Measurements from ENCODE around the gene UBC.

Gene UBC

DNA sequence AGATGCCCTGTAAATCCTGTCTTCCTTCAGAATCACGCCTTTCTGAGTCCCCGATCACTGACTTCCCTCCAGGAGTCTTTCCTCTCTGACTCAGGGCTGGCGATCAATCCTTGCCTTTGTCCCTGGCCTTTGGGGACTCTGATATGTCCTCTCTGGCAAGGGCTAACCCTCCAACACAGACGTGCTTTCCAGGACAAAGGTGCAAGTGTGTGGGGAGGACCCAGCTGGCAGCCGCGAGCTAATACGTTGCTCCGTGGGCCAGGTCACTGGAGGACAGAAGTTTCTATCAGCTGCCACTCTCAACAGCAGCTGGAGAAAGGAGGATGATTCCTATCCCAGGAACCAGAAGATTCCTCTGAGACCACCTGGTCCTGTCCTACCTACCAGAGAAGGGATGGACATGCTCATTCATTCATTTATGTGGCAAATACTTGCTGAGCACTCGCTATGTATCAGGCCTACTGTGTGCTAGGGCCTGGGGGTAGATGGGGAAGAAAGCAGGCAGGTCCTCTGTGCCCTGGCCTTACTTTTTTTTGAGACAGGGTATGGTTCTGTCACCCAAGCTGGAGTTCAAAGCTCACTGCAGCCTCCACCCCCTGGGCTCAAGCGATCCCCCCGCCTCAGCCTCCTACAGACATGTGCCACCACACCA lies 42.3 kb downstream of the UBC start:
- Histone ChIP-seq H3K4me3 (ENCODE audit: low read depth in 1 of 2, low read length in 2 of 2) (no peak overlapping the region), H3K36me3 (ENCODE audit: control insufficient read depth in 1 of 2, insufficient read depth in 2 of 2, low read length in 2 of 2) (no peaks in the 10 kb centered on the region), H3K27ac (ENCODE audit: low read depth, low read length) (no peak overlapping the region), H3K9me3 (ENCODE audit: control insufficient read depth in 1 of 2, low read length in 2 of 2) (no peaks in the 10 kb centered on the region), H3K9ac (ENCODE audit: low read depth in 1 of 2, low read length in 2 of 2) (no peak overlapping the region), H3K27me3 (ENCODE audit: control insufficient read depth in 1 of 2, insufficient read depth in 2 of 2, low read length in 2 of 2) (no peaks in the 10 kb centered on the region), H3K4me1 (ENCODE audit: control insufficient read depth in 1 of 2, insufficient read depth in 2 of 2, low read length in 2 of 2) (peaks cover 9 to 21% of the 10 kb centered on the region in 2 donors)

DNA sequence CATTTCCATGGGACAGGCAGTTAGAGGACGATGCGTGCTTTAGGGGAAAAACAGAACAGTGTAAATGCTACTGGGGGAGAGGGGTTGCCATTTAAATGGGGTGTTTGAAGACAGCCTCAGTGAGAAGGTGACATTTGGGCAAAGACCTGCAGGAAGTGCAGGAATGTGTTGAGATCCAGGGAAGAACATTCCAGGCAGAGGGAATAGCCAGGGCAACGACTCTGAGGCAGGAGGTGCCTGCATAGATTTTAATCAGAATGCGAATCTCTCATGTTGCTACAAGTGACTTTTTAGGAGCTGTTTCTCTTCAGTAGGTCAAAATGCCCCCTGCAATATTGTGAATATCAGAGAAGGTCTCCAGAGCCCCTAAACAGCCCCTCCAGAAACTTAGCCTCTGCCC lies 43.2 kb downstream of the UBC start:
- Histone ChIP-seq H3K27me3 (ENCODE audit: control insufficient read depth in 1 of 2, insufficient read depth in 2 of 2, low read length in 2 of 2) (no peaks in the 10 kb centered on the region), H3K4me1 (ENCODE audit: control insufficient read depth in 1 of 2, insufficient read depth in 2 of 2, low read length in 2 of 2) (peaks cover 10 to 21% of the 10 kb centered on the region in 2 donors), H3K27ac (ENCODE audit: low read depth, low read length) (no peak overlapping the region), H3K9me3 (ENCODE audit: control insufficient read depth in 1 of 2, low read length in 2 of 2) (no peaks in the 10 kb centered on the region), H3K36me3 (ENCODE audit: control insufficient read depth in 1 of 2, insufficient read depth in 2 of 2, low read length in 2 of 2) (no peaks in the 10 kb centered on the region), H3K4me3 (ENCODE audit: low read depth in 1 of 2, low read length in 2 of 2) (no peak overlapping the region), H3K9ac (ENCODE audit: low read depth in 1 of 2, low read length in 2 of 2) (no peak overlapping the region)

DNA sequence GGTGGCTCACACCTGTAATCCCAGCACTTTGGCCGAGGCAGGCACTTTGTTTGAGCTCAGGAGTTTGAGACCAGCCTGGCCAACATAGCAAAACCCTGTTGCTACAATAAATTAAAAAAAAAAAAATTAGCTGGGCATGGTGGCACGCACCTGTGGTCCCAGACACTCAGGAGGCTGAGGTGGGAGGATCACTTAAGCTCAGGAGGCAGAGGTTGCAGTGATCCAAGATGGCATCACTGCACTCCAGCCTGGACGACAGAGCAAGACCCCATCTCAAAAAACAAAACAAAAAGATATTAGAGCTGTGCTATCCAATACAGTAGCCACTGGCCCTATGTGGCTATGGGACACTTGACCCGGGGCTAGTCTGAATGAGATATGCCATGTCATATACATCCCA lies 43.9 kb downstream of the UBC start:
- H3K4me3 ChIP-seq (ENCODE audit: low read depth in 1 of 2, low read length in 2 of 2): no peak overlapping the region
- no peaks in the 10 kb centered on the region for H3K36me3 ChIP-seq (ENCODE audit: control insufficient read depth in 1 of 2, insufficient read depth in 2 of 2, low read length in 2 of 2)
- no peak overlapping the region for H3K9ac ChIP-seq (ENCODE audit: low read depth in 1 of 2, low read length in 2 of 2)
- no peak overlapping the region for H3K27ac ChIP-seq (ENCODE audit: low read depth, low read length)
- H3K4me1 ChIP-seq (ENCODE audit: control insufficient read depth in 1 of 2, insufficient read depth in 2 of 2, low read length in 2 of 2): peaks cover 10 to 18% of the 10 kb centered on the region in 2 donors
- H3K27me3 ChIP-seq (ENCODE audit: control insufficient read depth in 1 of 2, insufficient read depth in 2 of 2, low read length in 2 of 2): no peaks in the 10 kb centered on the region
- no peaks in the 10 kb centered on the region for H3K9me3 ChIP-seq (ENCODE audit: control insufficient read depth in 1 of 2, low read length in 2 of 2)

DNA sequence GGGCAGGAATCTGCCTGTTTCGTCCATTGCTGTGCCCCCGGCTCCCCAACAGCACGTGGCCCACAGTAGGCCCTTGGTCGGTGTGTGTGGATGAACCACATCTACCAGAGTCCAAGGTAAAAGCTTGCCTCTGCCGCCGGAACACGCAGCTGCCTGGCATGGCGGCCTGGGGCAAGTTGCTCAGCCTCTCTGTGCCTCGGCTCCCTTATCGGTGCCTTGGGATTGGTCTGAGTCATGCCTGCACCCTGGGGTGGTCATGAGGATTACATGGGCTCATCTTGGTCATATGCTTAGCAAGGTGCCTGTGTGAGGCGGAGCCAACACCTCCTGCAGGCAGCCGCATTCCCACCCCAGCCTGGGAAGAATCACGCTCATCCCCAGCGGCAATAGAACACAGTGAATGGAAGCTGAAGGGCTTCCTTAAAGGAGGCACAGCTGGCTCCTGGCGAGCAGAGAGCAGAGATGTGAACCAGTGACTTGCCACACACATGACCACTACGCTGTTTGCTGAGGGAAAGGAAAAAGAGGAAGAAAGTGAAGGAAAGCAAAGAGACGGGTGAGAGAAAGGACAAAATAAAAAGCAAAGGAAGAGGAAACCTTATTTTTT lies 45.3 kb downstream of the UBC start:
- Histone ChIP-seq H3K4me1 (ENCODE audit: control insufficient read depth in 1 of 2, insufficient read depth in 2 of 2, low read length in 2 of 2) (peaks cover 11 to 12% of the 10 kb centered on the region in 2 donors), H3K27me3 (ENCODE audit: control insufficient read depth in 1 of 2, insufficient read depth in 2 of 2, low read length in 2 of 2) (no peaks in the 10 kb centered on the region), H3K36me3 (ENCODE audit: control insufficient read depth in 1 of 2, insufficient read depth in 2 of 2, low read length in 2 of 2) (no peaks in the 10 kb centered on the region), H3K27ac (ENCODE audit: low read depth, low read length) (no peak overlapping the region), H3K9ac (ENCODE audit: low read depth in 1 of 2, low read length in 2 of 2) (no peak overlapping the region), H3K9me3 (ENCODE audit: control insufficient read depth in 1 of 2, low read length in 2 of 2) (no peaks in the 10 kb centered on the region), H3K4me3 (ENCODE audit: low read depth in 1 of 2, low read length in 2 of 2) (peak overlapping the region in 1 of 2 donors; percentile 28)

DNA sequence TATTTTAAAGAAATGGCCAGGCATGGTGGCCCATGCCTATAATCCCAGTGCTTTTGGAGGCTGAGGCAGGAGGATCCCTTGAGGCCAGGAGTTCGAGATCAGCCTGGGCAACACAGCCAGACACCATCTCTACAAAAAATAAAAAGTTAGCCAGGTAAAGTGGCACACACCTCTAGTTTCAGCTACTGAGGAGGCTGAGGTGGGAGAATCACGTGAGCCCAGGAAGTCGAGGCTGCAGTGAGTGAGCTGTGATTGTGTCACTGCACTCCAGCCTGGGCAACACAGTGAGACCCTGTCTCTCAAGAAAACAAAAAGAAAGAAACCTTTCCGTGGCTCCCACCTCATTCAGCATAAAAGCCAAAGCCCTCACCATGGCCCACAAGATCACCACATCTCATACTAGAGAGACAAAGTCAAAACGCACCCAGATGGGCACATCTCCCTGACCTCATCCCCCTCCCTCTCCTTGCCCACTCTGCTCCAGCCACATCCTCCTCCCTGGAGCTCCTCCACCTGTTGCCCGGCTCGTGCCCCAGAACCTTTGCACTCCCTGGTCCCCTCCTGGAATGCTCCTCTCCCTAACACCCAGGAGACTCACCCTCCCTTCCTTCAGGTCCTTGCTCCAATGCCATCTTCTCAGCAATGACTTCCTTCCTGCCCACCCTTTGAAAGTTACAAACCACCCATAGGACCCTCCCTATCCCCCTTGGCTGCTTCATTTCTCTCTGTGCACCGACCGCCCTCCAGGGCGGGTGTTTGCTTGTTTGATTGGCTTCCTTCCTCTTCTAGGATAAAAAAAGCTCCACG lies 46.0 kb downstream of the UBC start:
- Histone ChIP-seq H3K27ac (ENCODE audit: low read depth, low read length) (no peak overlapping the region), H3K4me3 (ENCODE audit: low read depth in 1 of 2, low read length in 2 of 2) (no peak overlapping the region), H3K36me3 (ENCODE audit: control insufficient read depth in 1 of 2, insufficient read depth in 2 of 2, low read length in 2 of 2) (no peaks in the 10 kb centered on the region), H3K9ac (ENCODE audit: low read depth in 1 of 2, low read length in 2 of 2) (no peak overlapping the region), H3K27me3 (ENCODE audit: control insufficient read depth in 1 of 2, insufficient read depth in 2 of 2, low read length in 2 of 2) (no peaks in the 10 kb centered on the region), H3K4me1 (ENCODE audit: control insufficient read depth in 1 of 2, insufficient read depth in 2 of 2, low read length in 2 of 2) (peaks cover 13 to 14% of the 10 kb centered on the region in 2 donors), H3K9me3 (ENCODE audit: control insufficient read depth in 1 of 2, low read length in 2 of 2) (no peaks in the 10 kb centered on the region)

DNA sequence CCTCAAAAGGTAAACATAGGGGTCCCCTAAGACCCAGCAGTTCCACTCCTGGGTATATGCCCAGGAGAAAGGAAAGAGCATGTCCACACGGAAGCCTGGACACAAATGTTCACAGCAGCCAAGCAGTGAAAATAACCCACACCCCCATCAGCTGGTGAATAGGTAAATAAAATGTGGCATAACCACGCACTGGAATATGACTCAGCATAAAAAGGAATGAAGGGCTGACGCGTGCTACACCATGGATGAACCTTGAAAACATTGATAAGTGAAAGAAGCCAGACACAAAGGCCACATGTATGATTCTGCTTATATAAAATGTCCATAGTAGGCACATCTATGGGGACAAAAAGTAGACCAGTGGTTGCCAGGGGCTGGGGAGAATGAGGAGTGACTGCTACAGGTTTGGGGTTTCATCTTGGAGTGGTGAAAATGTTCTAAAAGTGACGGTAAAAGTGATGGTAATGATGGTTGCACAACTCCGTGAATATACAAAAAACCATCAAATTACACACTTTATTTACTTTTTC lies 47.0 kb downstream of the UBC start:
- Histone ChIP-seq H3K4me3 (ENCODE audit: low read depth in 1 of 2, low read length in 2 of 2) (no peak overlapping the region), H3K27me3 (ENCODE audit: control insufficient read depth in 1 of 2, insufficient read depth in 2 of 2, low read length in 2 of 2) (no peaks in the 10 kb centered on the region), H3K9ac (ENCODE audit: low read depth in 1 of 2, low read length in 2 of 2) (no peak overlapping the region), H3K4me1 (ENCODE audit: control insufficient read depth in 1 of 2, insufficient read depth in 2 of 2, low read length in 2 of 2) (peaks cover 20 to 21% of the 10 kb centered on the region in 2 donors), H3K27ac (ENCODE audit: low read depth, low read length) (no peak overlapping the region), H3K9me3 (ENCODE audit: control insufficient read depth in 1 of 2, low read length in 2 of 2) (no peaks in the 10 kb centered on the region), H3K36me3 (ENCODE audit: control insufficient read depth in 1 of 2, insufficient read depth in 2 of 2, low read length in 2 of 2) (no peaks in the 10 kb centered on the region)

DNA sequence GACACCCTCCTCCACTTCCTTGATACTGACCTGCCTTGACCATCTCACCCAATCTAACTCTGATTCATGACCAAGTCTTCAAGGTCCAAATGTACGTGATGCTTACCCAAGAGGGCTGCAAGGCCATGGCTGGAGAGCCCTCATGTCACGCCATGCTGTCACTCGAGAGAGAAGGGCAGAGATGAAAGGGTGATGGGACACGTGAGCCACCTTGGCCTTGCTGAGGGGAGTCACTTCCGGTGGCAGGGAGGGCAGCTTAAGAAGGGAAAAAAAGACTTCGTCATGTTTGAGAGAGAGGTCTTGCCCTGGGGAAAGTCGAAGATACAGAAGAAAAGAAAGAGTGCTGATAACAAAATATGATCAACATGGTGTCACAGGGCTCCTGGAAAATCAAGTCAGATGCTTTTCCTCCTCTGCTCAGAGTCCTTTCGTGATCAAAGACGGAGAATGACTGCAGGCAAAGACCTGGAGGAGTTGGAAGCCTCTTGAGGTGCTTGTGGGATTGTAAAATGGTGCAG lies 47.5 kb downstream of the UBC start:
- no peaks in the 10 kb centered on the region for H3K27me3 ChIP-seq (ENCODE audit: control insufficient read depth in 1 of 2, insufficient read depth in 2 of 2, low read length in 2 of 2)
- H3K9ac ChIP-seq (ENCODE audit: low read depth in 1 of 2, low read length in 2 of 2): no peak overlapping the region
- no peak overlapping the region for H3K4me3 ChIP-seq (ENCODE audit: low read depth in 1 of 2, low read length in 2 of 2)
- H3K27ac ChIP-seq (ENCODE audit: low read depth, low read length): no peak overlapping the region
- peaks cover 20 to 24% of the 10 kb centered on the region in 2 donors for H3K4me1 ChIP-seq (ENCODE audit: control insufficient read depth in 1 of 2, insufficient read depth in 2 of 2, low read length in 2 of 2)
- no peaks in the 10 kb centered on the region for H3K36me3 ChIP-seq (ENCODE audit: control insufficient read depth in 1 of 2, insufficient read depth in 2 of 2, low read length in 2 of 2)
- H3K9me3 ChIP-seq (ENCODE audit: control insufficient read depth in 1 of 2, low read length in 2 of 2): no peaks in the 10 kb centered on the region

DNA sequence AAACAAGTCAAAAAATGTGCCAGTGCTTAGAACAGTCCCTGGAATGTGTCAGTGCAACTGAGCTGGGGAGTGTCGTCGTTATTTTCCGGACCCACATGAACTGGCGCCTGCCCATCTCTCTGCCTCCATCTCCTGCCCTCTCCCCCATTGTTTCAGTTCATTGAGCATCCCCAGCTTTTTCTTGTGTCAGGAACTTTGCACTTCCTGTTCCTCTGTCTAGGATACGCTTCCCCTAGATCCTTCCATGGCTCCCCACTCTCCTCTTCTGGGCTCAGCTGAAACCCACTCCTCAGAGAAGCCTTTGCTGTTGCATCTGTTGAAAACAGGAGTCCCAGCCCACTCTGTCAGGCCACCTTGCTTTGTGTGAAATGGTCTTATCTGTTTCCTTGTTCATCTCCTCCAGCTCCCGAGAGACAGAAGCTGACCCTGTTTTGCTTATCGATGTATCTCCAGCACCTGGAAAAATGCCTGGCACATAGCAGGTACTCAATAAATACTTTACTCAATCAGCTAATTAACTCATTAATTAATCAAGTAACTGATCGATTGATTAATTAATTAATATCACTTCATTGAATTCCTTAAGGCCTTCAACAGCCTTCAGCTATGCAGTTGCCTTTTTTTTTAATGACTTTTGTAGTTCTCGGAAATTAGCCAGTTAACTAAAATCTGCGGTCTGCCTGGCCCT lies 48.1 kb downstream of the UBC start:
- Histone ChIP-seq H3K4me3 (ENCODE audit: low read depth in 1 of 2, low read length in 2 of 2) (no peak overlapping the region), H3K36me3 (ENCODE audit: control insufficient read depth in 1 of 2, insufficient read depth in 2 of 2, low read length in 2 of 2) (no peaks in the 10 kb centered on the region), H3K9me3 (ENCODE audit: control insufficient read depth in 1 of 2, low read length in 2 of 2) (no peaks in the 10 kb centered on the region), H3K27ac (ENCODE audit: low read depth, low read length) (no peak overlapping the region), H3K27me3 (ENCODE audit: control insufficient read depth in 1 of 2, insufficient read depth in 2 of 2, low read length in 2 of 2) (no peaks in the 10 kb centered on the region), H3K9ac (ENCODE audit: low read depth in 1 of 2, low read length in 2 of 2) (no peak overlapping the region), H3K4me1 (ENCODE audit: control insufficient read depth in 1 of 2, insufficient read depth in 2 of 2, low read length in 2 of 2) (peaks cover 15 to 26% of the 10 kb centered on the region in 2 donors)

DNA sequence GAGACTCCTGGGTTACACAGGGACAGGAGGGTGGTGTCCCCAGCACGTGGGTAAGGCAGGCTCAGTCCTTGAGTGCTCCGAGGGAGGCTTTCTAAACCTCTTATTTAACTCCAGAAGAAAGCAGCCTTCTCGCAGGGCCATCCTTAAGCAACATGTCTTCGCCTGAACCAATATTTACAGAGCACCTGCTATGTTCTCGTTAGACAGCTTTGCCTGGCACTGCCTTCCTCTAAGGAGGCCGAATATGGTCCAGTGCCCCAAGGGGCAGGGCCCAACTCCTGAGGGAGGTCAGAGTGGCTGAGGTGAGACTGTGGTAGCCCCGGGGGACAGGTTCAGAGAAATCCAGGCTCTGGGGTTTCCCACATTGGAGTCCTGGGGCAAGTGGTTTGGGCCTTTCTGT lies 48.7 kb downstream of the UBC start:
- no peak overlapping the region for H3K27ac ChIP-seq (ENCODE audit: low read depth, low read length)
- no peak overlapping the region for H3K4me3 ChIP-seq (ENCODE audit: low read depth in 1 of 2, low read length in 2 of 2)
- no peaks in the 10 kb centered on the region for H3K27me3 ChIP-seq (ENCODE audit: control insufficient read depth in 1 of 2, insufficient read depth in 2 of 2, low read length in 2 of 2)

More for the DNA sequence above, 48.7 kb downstream of the UBC start:
- no peak overlapping the region for H3K9ac ChIP-seq (ENCODE audit: low read depth in 1 of 2, low read length in 2 of 2)
- no peaks in the 10 kb centered on the region for H3K36me3 ChIP-seq (ENCODE audit: control insufficient read depth in 1 of 2, insufficient read depth in 2 of 2, low read length in 2 of 2)
- no peaks in the 10 kb centered on the region for H3K9me3 ChIP-seq (ENCODE audit: control insufficient read depth in 1 of 2, low read length in 2 of 2)
- H3K4me1 ChIP-seq (ENCODE audit: control insufficient read depth in 1 of 2, insufficient read depth in 2 of 2, low read length in 2 of 2): peaks cover 15 to 26% of the 10 kb centered on the region in 2 donors

Data from duodenal mucosa (tissue), 2 donors.